B cell (primary cell): Measurements from ENCODE around the gene KLHL10.

Experiments
- EZH2 ChIP-seq: IDR thresholded peaks from 2 replicates; pipeline ENCODE4 v1.6.1; 2012; ENCODE audit warnings: borderline replicate concordance, low read depth, mild to moderate bottlenecking, moderate library complexity, low read length; ENCODE audit not compliant: insufficient read depth, poor library complexity, severe bottlenecking
- TF ChIP-seq, protein P1 (sequence below): fragments of 200-600 bp; IDR thresholded peaks from one replicate; pipeline ENCODE4 v1.8.0; 2022; ENCODE audit warnings: antibody characterized with exemption, mild to moderate bottlenecking

DNA sequence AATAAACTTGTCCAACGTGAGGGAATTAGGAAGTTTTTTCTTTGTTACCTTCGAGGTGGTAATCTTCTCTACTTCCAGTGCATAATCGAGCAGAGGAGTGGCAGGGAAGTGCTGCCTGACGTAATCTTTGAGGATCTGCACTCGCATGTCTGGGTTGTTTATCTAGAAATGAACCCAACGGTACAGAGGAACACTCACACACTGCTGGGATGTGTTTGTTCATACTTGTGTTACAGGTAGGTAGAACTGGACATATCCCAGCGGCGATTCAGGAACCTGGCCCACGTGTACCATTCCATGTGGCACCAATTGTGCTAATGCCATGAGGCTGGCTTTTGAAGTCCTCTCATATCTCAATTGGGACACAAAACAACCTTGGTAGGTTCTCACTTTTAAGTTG, 31.8 kb downstream of the KLHL10 start:
- TF ChIP-seq, protein P1, sequence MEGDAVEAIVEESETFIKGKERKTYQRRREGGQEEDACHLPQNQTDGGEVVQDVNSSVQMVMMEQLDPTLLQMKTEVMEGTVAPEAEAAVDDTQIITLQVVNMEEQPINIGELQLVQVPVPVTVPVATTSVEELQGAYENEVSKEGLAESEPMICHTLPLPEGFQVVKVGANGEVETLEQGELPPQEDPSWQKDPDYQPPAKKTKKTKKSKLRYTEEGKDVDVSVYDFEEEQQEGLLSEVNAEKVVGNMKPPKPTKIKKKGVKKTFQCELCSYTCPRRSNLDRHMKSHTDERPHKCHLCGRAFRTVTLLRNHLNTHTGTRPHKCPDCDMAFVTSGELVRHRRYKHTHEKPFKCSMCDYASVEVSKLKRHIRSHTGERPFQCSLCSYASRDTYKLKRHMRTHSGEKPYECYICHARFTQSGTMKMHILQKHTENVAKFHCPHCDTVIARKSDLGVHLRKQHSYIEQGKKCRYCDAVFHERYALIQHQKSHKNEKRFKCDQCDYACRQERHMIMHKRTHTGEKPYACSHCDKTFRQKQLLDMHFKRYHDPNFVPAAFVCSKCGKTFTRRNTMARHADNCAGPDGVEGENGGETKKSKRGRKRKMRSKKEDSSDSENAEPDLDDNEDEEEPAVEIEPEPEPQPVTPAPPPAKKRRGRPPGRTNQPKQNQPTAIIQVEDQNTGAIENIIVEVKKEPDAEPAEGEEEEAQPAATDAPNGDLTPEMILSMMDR, result no peak
- TF ChIP-seq EZH2, result no peak
